HG03571 (cell line): ENCODE results near the gene IFNLR1.
A peak's percentile ranks its signal among the peaks of the same experiment; 100 is the strongest.

Source experiments
- ATAC-seq: cut with Tn5 transposase; IDR thresholded peaks from one replicate; pipeline ENCODE4 v1.9.1; 2021; ENCODE audit not compliant: unreplicated experiment

The IFNLR1 gene

GRCh38 chr1:24206516-24207394 lies 19.7 kb upstream of the IFNLR1 start:
- no peak for ATAC-seq

DNA sequence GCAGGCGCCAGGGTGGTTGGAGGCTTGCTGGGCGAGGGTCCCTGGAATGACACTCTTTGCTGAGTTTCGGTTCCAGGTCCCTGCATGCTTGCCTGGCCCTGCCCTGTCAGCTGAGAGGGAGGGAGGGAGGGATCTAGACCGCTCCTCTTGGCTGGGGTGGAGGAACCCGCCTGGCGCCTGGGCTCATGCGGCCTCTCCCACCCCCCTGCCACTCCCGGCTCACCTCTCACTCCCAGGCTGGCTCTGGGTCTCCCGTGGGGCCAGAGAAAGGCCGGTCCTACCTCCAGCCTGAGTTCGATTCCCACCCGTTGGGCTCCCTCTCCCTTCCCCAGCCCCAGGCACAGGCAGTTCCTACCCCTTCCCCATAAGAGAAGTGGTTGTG lies 19.0 kb upstream of the IFNLR1 start:
- no peak for ATAC-seq

GRCh38 chr1:24205345-24206082 lies 18.4 kb upstream of the IFNLR1 start:
- no peak for ATAC-seq

DNA sequence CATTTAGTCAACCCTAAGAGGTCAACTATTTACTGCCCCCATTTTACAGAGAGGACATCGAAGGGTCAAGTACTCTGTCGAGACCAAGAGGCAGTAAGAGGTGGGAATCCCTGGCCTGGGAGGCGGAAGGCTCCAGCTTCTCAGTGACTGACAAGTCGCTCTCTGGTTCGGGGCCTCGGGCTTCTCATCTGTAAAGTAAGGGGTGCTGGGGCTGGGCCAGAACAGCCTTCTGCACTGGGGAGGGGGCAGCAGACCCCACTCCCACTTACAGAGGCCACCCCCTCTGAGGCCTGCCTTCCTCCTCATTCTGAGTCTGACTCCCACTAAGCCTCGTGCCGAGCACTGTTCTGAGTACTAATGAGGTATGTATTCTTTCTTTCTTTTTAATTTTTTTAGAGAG lies 17.0 kb upstream of the IFNLR1 start:
- ATAC-seq = no peak

GRCh38 chr1:24203404-24203803 lies 16.3 kb upstream of the IFNLR1 start:
- ATAC-seq = no peak

DNA sequence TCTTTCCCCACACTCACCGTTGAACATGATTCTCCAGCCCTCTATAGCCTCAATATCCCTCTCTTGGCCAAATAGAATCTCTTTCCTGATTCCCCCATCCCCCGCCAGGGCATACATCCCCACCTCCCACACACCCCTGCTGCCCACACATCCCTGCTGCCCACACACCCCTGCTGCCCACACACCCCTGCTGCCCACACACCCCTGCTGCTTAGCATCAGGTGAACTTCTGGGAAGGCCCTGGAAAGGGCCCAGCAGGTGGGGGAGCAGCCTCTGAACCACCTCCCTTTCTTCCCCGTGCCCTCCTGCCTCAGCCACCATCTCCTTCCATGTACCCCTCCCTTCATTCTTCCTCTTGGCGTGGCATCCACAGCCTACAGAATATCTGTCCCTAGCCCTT lies 15.9 kb upstream of the IFNLR1 start:
- ATAC-seq = no peak

- ATAC-seq = no peak
Observed at GRCh38 chr1:24202556-24202955, 15.5 kb upstream of the IFNLR1 start.

DNA sequence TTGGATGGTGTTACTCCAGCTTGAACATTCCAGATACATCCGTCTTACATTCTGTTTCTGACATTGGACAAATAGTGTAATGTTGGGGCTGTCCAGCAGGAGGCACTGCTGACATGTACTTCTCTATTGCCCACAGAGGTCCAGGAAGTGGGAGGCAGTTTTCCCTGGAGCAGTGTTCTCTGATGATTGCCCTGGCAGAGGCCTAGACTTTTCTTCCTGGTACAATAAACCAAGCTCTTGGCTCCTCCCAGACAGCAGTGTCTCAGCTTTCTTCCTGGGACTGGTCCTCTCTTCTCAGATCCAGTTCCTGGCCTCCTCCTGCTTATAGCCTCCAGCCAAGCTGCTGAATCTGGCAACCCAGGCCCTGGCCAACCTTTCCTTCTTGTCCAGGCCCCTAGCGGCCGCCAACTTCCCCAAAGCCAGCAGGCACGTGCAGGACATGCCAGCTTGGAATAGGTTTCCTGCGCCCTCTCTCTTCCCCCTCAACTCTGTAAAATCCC lies 14.9 kb upstream of the IFNLR1 start:
- no peak for ATAC-seq

- no peak for ATAC-seq
Observed at GRCh38 chr1:24199291-24199900, 12.3 kb upstream of the IFNLR1 start.

DNA sequence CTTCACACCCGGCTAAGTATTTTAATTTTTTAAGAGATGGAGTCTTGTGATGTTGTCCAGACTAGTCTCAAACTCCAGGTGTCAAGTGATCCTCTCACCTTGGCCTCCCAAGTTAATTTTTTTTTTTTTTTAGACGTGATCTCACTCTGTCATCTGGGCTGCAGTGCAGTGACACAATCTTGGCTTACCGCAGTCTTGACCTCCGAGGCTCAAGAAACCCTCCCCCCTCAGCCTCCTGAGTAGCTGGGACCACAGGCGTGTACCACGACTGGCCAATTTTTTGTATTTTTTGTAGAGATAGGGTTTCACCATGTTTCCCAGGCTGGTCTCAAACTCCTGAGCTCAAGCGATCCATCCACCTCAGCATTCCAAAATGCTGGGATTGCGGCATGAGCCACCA lies 11.7 kb upstream of the IFNLR1 start:
- no peak for ATAC-seq

DNA sequence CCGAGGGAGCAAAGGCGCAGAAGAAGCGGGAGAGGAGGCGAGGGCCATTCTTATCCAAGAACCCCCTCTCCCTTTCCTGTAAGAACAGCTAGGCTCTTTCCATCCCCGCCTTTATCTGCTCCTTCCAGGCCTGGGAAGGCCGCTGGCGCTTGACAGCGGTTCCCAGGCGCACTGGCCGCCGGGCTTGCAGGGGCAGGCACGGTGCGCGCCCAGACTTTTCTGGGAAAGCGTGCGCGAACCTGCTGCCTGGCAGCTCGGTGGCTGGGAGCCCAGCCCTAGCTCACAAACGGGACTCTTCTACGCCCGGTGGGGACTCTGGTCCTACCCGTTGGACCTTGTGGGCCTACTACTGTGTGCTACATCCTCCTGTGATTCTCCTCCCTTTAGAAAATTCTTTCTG lies 8.8 kb upstream of the IFNLR1 start:
- no peak for ATAC-seq

DNA sequence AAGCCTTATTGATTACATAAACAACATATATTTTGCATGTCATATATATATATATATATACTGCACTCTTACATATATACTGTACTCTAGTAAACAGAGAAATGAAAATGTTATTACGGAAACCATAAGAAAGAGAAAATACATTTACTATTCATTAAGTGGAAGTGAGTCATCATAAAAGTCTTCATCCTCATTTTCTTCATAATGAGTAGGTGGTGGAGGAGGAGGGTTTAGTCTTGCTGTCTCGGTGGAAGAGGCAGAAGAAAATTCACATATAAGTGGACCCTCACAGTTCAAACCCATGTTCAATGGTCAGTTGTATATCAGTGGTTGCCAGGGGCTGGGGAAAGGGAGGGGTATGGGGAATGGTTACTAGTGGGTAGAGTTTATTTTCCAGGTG lies 8.0 kb upstream of the IFNLR1 start:
- no peak for ATAC-seq

DNA sequence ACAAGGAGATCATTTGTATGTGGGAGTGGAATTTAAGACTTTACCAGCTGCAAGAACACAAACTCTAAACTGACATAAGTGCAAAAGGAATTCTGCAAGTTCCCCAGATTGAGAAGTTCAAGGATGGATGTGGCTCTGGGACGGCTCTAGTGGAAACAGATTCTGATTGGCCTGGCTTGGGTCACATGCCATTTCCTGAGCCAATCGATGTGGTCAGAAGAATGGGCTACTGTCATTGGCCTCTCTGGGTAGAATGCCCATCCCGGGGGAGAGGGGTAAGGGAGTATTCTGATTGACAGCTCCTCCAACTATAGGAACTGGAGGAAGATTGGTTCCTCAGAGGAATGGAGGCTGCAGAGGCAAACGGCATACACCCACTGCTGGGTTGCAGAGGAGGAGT lies 6.0 kb upstream of the IFNLR1 start:
- ATAC-seq = no peak

DNA sequence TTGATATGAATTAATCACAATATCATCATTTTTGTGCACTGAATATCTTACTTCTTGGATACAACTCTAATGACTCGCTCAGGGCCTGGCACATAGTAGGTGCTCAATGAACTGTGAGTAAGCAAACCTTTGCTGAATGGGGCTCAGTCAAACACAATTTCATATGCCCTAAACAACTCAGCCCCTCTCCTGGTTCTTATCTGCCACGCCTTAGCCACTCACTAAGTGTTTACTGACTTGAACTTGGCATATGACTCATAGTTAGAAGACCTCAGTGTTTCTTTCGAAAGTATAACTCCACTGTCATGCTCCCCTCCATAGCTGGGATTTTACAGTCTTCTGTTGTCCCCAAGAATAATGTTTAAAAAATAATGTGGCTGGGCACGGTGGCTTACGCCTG lies 4.8 kb upstream of the IFNLR1 start:
- ATAC-seq = no peak

GRCh38 chr1:24190983-24191461 lies 3.9 kb upstream of the IFNLR1 start:
- peak; percentile 46 for ATAC-seq

DNA sequence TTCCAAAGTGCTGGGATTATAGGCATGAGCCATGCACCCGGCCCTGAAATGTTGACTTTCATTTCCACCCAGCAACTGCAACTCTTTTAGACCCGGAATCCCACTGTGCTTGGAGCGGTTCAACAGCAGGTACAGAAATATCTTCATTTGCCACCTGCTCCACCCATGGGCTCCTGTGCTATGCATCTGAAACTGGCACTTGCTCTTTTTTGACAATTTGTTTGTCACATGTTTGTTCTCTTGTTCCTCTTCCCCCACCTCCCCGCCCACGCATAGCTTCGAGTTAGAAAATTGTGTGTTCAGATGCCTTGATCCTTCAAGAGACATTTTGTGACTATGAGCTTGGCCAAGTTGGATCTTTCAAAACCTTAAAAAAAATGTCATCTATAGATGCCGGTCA lies 2.4 kb upstream of the IFNLR1 start:
- ATAC-seq = no peak

DNA sequence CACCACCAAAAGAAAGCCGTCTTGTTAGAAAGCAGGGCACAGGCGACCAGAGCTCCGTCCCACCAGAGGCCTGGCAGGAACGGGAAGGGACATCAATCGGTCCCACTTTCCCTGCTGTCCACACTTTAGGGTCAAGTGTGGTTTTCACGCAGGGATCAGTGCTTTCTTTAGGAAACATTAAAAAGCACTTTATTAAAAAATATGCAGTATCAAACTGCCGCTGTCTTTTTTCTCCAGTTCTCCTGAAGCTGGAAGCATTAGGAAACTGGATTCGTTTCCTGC lies 437 bp downstream of the IFNLR1 start:
- ATAC-seq = no peak

DNA sequence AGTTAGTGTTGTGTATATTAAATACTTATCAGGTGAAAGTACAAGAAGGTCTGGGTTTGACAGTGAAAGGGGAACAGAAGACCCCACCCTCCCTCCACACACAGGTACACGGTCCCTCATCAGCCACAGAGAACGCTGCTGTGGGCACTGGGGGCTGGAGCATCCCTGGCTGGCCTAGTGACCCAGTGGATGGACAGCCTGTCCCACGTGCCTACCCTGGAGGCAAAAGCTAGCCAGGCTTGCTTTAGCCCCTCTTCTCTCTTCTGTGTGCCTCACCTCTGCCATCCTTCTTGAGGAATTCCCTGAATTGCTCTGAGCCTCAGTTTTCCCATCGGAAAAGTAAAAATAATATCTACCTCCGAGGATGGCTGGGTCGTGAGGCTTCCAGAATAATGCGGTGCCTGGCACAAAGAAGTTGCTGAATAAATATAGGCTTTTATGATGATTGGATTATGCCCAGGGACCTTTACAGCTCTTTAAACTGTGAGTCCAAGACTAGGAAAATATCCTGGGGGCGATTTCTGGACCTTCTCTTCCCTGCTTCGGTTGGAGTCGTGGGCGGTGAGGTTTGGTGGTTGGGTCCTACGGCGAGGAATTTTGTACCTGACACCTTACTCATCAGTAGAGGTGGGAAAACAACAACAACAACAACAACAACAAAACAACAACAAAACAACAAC lies 918 bp downstream of the IFNLR1 start:
- no peak for ATAC-seq

- no peak for ATAC-seq
Observed at GRCh38 chr1:24185076-24185475, 2.0 kb downstream of the IFNLR1 start.

DNA sequence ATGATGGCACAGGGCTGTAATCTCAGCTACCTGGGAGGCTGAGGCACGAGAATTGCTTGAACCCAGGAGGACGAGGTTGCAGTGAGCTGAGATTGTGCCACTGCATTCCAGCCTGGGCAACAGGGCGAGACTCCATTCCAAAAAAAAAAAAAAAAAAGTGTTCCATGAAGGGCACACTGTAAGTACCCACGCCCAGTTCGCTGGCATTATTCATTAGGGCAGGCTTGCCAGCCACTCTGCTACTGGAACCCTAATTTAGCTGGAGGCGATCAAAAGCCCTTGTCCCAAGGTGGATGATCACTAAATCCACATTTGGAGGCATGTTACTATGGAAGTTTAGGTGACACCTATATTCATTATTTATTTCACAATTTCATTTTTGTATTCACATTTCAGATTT lies 5.0 kb downstream of the IFNLR1 start:
- no peak for ATAC-seq

- no peak for ATAC-seq
Observed at GRCh38 chr1:24181619-24182018, 5.5 kb downstream of the IFNLR1 start.
